NCI-H1436 (cell line): Measurements from ENCODE around the gene DPP6.
"Not testable (repeated sequence)": the region's sequence is repeated elsewhere in the genome, so short reads cannot be mapped to it uniquely, and the experiment has no call there.

Source experiments
- DNase-seq: peaks from one replicate; lab custom pipeline; 2025; lab: John Stamatoyannopoulos, UW

Gene DPP6

DNA sequence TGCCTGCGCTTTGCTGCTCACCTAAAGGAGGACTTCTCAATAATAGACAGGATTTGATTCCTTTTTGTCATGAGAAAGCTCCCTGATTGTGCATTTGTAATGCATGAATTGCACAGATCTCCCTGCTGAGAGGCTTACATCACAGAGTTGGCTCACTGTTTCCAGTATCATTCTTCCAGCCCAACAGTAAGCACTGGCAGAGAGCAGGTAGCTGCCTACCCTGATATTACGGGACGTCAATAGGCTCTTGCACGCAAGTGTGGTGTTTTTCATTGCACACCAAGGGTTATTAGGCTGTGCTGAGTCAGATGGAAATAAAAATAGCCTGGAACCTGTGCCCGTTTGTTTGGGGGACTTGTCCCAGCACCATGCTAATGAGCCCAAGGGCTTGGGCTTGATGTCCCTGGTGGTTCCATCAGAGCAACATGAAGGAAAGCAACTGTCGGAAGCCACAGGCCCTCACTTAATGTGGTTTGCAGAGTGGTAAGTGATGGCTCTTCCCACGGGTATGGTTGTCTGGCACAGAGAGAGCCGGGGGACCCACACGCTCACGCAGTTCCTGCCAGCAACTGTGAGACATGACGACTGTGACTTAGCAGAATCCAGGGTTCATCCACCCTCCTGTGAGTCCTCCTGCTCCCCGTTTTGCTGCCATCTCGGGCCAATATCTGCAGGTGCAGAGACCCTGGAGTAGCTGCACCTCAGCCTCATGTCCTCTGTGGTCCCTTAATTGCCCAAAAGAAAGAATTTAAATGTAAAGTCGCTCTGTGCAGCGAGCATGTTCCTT is 20.4 kb downstream of the DPP6 start:
- not testable (repeated sequence) for DNase-seq

- not testable (repeated sequence) for DNase-seq
Observed at GRCh38 chr7:154078523-154078922, 26.3 kb downstream of the DPP6 start.

DNA sequence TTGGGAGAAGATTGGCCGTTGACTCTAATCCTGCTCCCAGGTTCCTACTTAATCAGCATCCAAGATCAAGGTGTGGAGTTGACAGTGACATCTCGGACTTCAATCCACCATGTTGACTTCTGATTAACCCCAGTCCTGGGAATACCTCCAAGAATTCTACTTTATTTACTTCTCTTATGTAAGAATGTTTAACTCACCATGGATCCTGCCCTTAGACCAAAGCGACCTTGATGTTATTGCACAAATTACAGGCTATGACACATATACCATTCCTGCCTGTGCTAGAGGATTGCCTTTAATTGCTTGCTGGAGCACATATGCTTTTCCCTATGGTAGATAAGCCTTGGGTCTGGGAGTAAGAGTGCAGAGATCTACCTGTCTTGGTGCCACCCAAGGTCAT is 28.1 kb downstream of the DPP6 start:
- DNase-seq = not testable (repeated sequence)

- peak; percentile 75 for DNase-seq
Observed at GRCh38 chr7:154087037-154087725, 35.0 kb downstream of the DPP6 start.

DNA sequence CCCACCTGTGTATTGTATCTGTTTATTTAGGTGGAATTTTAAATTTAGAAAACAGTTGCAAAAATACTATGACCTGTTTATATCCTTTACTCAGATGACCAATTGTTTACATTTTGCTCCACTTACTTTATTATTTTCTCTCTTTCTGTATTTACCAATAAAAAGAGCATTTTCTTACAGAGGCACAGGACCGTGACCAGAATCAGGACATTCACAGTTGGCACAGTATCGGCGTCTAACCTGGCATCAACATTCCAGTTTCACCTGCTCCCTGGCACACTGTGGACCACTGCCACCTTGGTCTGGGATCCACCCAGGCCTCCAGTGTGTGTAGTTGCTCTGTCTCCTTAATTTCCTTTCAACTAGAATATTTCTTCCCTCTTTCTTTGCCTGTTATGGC is 39.9 kb downstream of the DPP6 start:
- not testable (repeated sequence) for DNase-seq

DNA sequence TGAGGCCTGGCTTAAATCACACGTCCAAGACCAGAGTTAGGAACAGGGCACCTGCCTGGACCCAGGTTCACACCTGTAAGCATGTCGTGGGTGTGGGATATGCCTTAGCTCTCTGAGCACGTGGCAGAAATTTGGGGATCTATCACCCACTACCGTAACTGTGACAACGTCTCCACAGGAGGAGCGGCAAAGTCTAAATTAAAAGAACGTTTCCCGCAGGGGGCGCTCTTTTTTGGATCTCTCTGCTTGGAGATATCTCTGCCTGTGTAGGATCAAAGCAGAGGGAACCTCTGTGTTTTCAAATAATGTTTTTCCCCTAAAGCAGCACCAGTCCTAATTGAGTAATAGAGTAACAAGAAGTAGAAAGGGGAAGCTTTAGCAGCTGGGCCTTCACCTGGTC is 43.0 kb downstream of the DPP6 start:
- not testable (repeated sequence) for DNase-seq

DNA sequence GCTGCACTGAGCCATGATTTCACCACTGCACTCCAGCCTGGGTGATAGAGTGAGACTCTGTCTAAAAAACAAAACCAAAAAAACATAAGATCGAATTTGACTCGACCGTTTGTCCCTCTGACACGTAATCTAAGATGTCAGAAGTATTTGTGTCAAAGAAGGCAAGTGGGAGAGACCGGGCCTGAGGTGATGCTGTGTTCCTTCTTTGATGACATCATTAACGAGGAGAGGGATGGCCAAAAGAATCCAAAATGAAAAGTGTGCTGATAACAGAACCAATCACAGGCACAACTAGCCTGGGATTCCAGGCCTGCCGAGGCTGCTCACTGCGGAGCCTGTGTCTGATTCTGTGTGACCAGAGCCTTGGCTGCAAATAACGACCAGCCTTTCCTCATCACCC is 52.9 kb downstream of the DPP6 start:
- not testable (repeated sequence) for DNase-seq

DNA sequence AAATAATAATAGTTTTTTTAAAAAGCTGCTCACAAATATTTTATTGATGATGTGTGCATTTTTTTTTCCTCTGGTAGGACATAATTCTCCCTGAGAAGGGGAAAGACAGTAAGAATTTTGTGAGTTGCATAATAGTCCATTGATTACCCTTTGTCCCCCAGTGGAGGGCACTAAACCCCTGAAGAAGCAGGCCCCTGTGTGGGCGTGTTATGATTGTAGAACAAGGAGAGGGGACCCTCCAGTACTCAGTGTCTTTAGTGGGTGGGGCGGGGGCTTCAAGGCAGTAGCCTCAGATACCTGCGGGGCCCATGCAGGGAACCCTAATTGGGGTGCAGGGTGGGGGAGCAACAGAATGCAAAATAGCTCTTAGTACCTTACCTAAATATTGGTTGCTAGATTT is 57.4 kb downstream of the DPP6 start:
- DNase-seq = not testable (repeated sequence)

DNA sequence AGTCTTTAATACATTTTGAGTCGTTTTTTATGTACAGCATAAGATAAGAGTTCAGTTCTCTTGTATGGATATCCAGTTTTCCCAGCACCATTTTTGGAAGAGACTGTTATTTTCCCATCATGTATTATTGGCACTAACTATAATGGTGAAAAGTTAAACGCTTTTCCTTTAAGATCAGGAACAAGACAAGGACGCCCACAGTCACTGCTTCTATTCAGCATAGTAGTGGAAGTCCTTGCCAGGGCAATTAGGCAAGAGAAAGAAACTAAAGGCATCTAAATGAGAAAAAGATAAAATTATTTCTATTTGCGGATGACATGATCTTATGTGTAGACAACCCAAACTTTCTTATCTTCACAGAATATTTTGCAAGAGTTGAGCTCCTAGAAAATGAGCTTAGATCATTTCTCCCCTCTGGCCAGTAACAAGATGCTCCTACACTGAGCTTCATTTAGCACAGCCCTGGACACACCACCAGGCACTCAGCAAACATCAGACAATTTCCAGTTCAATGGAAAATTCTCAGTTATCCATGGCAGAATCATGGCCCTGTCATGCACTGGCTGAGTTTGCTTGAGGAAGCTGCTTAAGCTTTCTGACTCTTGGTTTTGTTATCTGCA is 61.6 kb downstream of the DPP6 start:
- not testable (repeated sequence) for DNase-seq

DNA sequence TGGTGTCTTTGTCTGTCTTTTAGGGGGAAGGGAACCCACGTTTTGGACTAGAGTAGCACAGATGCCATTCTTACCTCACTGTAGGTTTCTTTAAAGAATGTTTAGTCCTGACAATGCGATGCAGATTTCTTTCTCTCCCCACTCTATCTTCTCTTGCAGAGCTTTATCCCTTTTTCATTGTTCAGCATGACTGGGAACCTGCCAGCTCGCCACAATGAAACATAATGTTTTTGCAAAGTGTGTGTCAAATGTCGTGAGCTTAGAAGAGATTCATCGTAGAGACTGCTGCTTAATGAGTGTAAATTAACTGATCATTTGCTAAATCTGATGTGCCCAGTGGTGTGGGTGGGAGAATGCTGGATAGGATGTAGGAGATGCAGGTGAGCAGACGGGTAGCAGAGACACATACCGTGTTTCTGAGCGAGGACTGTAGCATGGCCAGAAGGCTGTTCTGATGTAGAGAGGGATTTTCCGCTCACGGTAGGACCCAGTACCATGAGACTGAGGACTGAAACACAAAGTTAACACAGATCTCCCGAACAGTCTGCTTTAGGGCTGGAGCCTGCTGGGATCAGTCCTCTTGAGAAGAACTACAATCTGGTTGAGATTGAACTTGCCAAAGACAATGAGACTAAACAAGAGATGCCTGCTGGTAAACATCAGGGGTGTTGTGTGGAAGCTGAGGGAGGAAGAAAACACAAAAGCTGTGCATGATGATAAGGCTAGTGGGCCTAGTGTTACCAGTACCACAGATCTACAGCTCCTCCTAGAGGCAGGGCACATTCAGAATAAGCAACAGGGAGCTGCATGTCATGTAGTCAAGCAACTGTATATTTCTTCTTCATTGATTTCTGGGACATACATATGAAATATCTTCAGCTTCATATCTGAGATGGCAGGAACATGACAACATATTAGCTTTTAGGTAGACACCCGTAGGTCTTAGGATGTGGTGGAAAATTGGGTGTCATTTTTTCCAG is 65.5 kb downstream of the DPP6 start:
- not testable (repeated sequence) for DNase-seq

- DNase-seq = not testable (repeated sequence)
Observed at GRCh38 chr7:154120825-154121224, 68.6 kb downstream of the DPP6 start.

GRCh38 chr7:154122720-154123119 is 70.5 kb downstream of the DPP6 start:
- DNase-seq = not testable (repeated sequence)

DNA sequence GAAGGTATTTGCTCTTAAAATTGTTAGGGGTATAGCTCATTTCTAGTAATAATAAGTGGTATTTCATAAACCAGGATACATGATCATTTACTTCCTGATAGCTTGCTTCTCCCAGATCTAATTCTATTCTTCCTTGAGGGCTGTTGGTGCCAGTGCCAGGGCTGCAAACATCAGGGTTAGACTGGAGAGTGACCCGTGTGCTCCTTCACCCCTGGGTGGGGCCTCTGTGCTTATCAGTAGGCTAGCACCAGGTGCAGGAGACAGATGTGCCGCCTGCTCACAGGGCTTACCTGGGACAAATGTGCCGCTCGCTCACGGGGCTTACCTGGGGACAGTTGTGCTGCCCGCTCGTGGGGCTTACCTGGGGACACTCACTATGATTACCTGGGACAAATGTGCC is 71.2 kb downstream of the DPP6 start:
- DNase-seq = not testable (repeated sequence)

- DNase-seq = not testable (repeated sequence)
Observed at GRCh38 chr7:154129142-154129541, 76.9 kb downstream of the DPP6 start.

GRCh38 chr7:154132617-154133016 is 80.4 kb downstream of the DPP6 start:
- not testable (repeated sequence) for DNase-seq

DNA sequence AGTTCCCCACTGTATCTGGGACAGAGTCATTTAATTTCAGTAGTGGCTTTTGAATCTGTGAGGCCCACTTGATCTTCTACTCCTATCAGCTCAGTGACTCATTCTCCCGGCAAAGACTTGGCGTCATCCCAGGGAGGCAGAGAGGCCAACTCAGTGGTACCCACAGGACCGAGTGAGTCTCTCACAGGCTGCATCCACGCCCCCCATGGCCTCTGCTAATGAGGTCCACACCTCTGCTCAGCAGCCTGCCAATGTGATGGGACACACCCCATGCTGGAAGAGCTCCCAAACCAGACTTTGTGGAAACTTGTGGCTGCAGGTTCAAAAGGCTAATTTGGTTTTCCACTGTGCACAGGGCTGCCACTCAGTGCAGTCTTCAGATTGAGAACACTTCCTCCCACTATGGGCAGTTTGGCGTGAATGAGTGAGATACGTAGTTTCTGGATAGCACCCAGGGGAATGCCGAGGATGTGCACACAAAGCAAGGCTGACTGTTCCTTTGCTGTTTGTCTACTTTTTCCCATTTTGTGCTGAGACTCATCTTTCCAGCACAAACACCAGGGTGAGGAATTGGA is 81.6 kb downstream of the DPP6 start:
- not testable (repeated sequence) for DNase-seq

DNA sequence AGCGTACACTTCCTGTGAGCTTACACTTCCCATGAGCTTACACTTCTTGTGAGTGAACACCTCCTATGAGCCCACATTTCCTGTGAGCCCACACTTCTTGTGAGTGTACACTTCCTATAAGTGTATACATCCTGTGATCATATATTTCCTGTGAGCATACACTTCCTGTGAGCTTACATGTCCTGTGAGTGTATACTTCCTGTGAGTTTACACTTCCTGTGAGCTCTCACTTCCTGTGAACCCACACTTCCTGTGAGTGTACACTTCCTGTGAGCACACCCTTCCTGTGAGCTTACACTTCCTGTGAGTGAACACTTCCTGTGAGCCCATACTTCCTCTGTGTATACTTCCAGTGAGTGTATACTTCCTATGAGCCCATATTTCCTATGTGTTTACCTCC is 82.5 kb downstream of the DPP6 start:
- DNase-seq = not testable (repeated sequence)

DNA sequence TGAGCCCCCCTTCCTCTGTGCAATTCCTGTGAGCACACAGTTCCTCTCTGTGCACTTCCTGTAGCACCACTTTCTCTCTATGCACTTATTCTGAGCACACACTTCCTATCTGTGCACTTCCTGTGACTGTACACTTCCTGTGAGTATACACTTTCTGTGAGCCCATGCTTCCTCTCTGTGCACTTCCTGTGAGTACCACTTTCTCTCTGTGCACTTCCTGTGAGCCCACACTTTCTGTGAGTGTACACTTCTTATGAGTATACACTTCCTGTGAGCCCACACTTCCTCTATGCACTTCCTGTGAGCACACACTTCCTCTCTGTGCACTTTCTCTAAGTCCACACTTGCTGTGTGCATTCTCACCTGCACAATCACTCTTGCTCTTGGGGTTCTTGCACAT is 83.4 kb downstream of the DPP6 start:
- DNase-seq = not testable (repeated sequence)

DNA sequence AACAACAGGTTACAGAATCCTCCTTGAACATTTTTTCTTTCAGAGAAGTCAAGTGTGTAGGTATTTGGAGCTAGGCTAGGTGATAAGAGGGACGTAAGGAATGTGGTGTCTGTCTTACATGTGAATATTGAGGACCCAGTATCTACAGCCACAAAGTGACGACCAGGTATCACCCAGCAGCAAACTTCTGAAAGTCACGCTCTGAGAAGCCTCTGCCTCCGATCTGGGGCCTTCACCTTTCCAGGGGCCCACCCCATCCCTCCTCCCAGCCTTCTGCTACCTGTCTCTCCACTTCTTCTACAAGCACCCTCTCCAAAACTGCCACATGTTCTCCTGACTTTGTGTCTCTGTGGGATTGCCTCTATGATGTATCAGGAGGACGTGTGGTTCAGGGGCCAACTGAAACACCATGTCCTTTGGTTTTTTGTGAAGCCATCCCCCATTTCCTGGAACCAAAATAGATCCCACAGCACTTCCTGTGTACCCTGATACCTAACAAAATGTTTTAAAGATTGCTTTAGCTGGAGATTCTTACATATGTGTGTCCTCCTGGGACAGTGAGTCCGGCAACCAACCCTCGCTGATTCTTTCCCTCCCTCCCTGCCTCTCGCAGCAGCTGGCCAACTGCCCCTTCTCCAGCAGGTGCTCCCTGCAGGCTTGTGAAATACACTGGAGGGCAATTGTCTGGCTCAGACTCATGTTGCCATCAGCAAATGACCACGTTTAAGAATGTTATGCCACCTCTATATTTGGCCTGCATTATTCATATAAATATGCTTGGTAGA is 93.9 kb downstream of the DPP6 start:
- not testable (repeated sequence) for DNase-seq

DNA sequence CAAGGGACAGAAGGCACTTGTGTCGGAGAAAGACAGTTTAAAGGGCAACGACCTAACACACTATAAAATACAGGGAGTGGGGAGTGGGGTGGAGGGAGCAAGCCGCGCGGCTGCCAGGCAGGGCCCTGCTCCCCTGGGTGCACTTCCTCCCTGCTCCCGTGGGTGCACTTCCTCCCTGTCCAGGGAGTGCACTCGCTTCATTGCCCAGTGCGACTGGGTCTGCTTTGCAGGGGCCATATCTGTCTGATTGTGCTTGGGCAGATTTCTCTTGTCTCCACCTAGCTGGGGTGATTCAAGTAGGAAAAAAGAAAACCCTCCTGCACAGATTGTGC is 94.5 kb downstream of the DPP6 start:
- not testable (repeated sequence) for DNase-seq
